Stimulated activated CD8-positive, alpha-beta memory T cell treated with anti-CD3 and anti-CD28 coated beads, Interleukin-15, amount 100 ng/mL, for 24 hours (primary cell): ENCODE data around the gene LAMC2.

Experiments used
- DNase-seq: peaks from one replicate; pipeline ENCODE4 v3.0.0-alpha.2; 2020; ENCODE audit warnings: low read depth

Gene LAMC2

GRCh38 chr1:183214021-183214970, 28.2 kb downstream of the LAMC2 start:
- no peak for DNase-seq

GRCh38 chr1:183215076-183215720, 29.1 kb downstream of the LAMC2 start:
- no peak for DNase-seq

GRCh38 chr1:183215936-183216335, 29.9 kb downstream of the LAMC2 start:
- no peak for DNase-seq

GRCh38 chr1:183218027-183218618, 32.1 kb downstream of the LAMC2 start:
- no peak for DNase-seq

- no peak for DNase-seq
These were observed 33.0 kb downstream of the LAMC2 start for GRCh38 chr1:183218971-183219615.

GRCh38 chr1:183219616-183220009, 33.5 kb downstream of the LAMC2 start:
- DNase-seq = no peak

- no peak for DNase-seq
These were observed 36.8 kb downstream of the LAMC2 start for GRCh38 chr1:183222909-183223308.

GRCh38 chr1:183223467-183223866, 37.4 kb downstream of the LAMC2 start:
- DNase-seq = no peak

GRCh38 chr1:183226361-183226760, 40.3 kb downstream of the LAMC2 start:
- no peak for DNase-seq

- DNase-seq = no peak
These were observed 40.9 kb downstream of the LAMC2 start for GRCh38 chr1:183226963-183227362.

GRCh38 chr1:183227422-183228346, 41.6 kb downstream of the LAMC2 start:
- no peak for DNase-seq

GRCh38 chr1:183228347-183229220, 42.5 kb downstream of the LAMC2 start:
- DNase-seq = no peak

GRCh38 chr1:183230413-183230812, 44.3 kb downstream of the LAMC2 start:
- no peak for DNase-seq

- DNase-seq = no peak
These were observed 45.5 kb downstream of the LAMC2 start for GRCh38 chr1:183231545-183231944.

- DNase-seq = no peak
These were observed 47.0 kb downstream of the LAMC2 start for GRCh38 chr1:183233113-183233512.

GRCh38 chr1:183234660-183235476, 48.8 kb downstream of the LAMC2 start:
- DNase-seq = no peak

- no peak for DNase-seq
These were observed 49.4 kb downstream of the LAMC2 start for GRCh38 chr1:183235503-183235902.

- no peak for DNase-seq
These were observed 50.2 kb downstream of the LAMC2 start for GRCh38 chr1:183236158-183236725.

- no peak for DNase-seq
These were observed 51.0 kb downstream of the LAMC2 start for GRCh38 chr1:183237046-183237445.
